Measurements from ENCODE around the gene MCOLN1. TPM values are rescaled to one million over a fixed set of nuclear protein-coding genes. Genes with fewer than 3 reads are reported as not detected.

The MCOLN1 gene
- total and polyA plus RNA-seq, 9 of the 15 experiments (the other 6 are each of a cell fraction or from before 2014, with no cell fraction given), result 0.25 to 15.4 (median 7.1) TPM

DNA sequence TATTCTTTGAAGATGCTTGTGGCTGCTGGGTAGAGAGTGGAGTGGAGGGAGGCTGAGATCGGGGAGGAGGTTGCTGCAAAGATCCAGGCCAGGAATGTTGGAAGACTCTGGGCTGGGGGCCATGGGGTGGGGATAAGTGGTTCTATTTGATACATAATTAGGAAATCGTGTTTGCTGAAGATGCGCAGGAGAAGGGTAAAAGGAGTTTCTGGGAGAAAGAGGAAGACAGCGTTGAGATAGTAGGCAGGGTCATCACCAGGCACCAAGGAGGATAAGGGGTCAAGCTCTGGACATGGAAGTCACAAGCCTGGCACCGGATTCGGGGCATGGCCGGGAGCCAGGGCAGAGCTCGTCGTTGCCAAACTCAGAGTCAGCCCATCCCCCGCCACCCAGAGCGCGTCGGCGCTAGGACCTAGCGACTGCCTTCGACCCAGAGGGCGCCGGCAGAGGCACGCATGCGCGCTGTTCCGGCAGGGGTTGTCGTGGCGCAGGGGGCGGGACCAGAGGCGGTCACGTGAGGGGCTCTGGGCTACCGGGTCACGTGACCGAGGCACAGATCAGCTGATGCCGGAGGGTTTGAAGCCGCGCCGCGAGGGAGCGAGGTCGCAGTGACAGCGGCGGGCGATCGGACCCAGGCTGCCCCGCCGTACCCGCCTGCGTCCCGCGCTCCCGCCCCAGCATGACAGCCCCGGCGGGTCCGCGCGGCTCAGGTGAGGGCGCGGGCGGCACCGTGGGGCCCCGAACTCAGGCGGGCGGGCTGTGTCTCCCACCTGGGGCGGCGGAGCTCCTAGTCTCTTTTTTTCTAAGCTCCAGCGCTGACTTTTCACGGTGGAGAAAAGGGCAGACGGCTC lies at the start of gene MCOLN1 (continued):
- TF ChIP-seq ZBTB1 (CRISPR knock-in tag; IDR thresholded peaks at IDR 0.05; ENCODE audit: borderline replicate concordance, low read depth) (no peak), WHSC1 (IDR thresholded peaks at IDR 0.05; ENCODE audit: low read length) (no peak), ZNF263 (CRISPR knock-in tag; IDR thresholded peaks at IDR 0.05; ENCODE audit: borderline replicate concordance) (peak; percentile 63; the same call in 1 of the 2 replicates), ZNF324 (CRISPR knock-in tag; IDR thresholded peaks at IDR 0.05) (0 out of 2 replicates have a peak, but pooled peaks have one; percentile 9), SMAD1 (IDR thresholded peaks at IDR 0.05; ENCODE audit: low read depth, low read length, partially characterized antibody) (no peak), ATF7 (IDR thresholded peaks at IDR 0.05) (peak; percentile 83), GABPA (tag; conservative IDR thresholded peaks at IDR 0.05; ENCODE audit: low read depth) (no peak), GTF2A2 (tag; IDR thresholded peaks at IDR 0.05) (no peak), ATF1 (CRISPR knock-in tag; IDR thresholded peaks at IDR 0.05) (no peak), ATF1 (tag; IDR thresholded peaks at IDR 0.05) (peak; percentile 79), ZNF507 (tag; conservative IDR thresholded peaks at IDR 0.05) (no peak), HMG20A (CRISPR knock-in tag; conservative IDR thresholded peaks at IDR 0.05) (no peak), ZFP1 (CRISPR knock-in tag; IDR thresholded peaks at IDR 0.05) (no peak), ZNF584 (CRISPR knock-in tag; IDR thresholded peaks at IDR 0.05; ENCODE audit: low read depth) (no peak), MCM2 (IDR thresholded peaks at IDR 0.05; ENCODE audit: low read depth) (no peak), EGR1 (conservative IDR thresholded peaks at IDR 0.05) (peak; percentile 69), SREBF1 (IDR thresholded peaks at IDR 0.05; ENCODE audit: borderline replicate concordance, low read depth, low read length) (peak; percentile 92), ZFP30 (CRISPR knock-in tag; IDR thresholded peaks at IDR 0.05; ENCODE audit: borderline replicate concordance) (no peak), FOXP1 (CRISPR knock-in tag; IDR thresholded peaks at IDR 0.05) (peak; percentile 75; the same call in 1 of the 2 replicates), MECOM (CRISPR knock-in tag; IDR thresholded peaks at IDR 0.05) (no peak), RBM25 (IDR thresholded peaks at IDR 0.05; ENCODE audit: low read depth, low read length, severe bottlenecking) (no peak), CBFB (CRISPR knock-in tag; IDR thresholded peaks at IDR 0.05) (peak; percentile 73; the same call in 1 of the 2 replicates), CCNT2 (IDR thresholded peaks at IDR 0.05; ENCODE audit: borderline replicate concordance, extremely low read depth, insufficient read length, low read depth, low read length) (peak; percentile 94), NFE2 (IDR thresholded peaks at IDR 0.05; ENCODE audit: low read depth) (no peak), MCM3 (IDR thresholded peaks at IDR 0.05) (no peak), PHB2 (IDR thresholded peaks at IDR 0.05; ENCODE audit: low read depth) (no peak)
- TF ChIP-seq, protein P1, sequence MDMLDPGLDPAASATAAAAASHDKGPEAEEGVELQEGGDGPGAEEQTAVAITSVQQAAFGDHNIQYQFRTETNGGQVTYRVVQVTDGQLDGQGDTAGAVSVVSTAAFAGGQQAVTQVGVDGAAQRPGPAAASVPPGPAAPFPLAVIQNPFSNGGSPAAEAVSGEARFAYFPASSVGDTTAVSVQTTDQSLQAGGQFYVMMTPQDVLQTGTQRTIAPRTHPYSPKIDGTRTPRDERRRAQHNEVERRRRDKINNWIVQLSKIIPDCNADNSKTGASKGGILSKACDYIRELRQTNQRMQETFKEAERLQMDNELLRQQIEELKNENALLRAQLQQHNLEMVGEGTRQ (CRISPR knock-in tag; IDR thresholded peaks at IDR 0.05), result peak; percentile 100
- TF ChIP-seq, protein P2, sequence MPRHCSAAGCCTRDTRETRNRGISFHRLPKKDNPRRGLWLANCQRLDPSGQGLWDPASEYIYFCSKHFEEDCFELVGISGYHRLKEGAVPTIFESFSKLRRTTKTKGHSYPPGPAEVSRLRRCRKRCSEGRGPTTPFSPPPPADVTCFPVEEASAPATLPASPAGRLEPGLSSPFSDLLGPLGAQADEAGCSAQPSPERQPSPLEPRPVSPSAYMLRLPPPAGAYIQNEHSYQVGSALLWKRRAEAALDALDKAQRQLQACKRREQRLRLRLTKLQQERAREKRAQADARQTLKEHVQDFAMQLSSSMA (CRISPR knock-in tag; IDR thresholded peaks at IDR 0.05), result peak; percentile 88
- TF ChIP-seq, protein P3, sequence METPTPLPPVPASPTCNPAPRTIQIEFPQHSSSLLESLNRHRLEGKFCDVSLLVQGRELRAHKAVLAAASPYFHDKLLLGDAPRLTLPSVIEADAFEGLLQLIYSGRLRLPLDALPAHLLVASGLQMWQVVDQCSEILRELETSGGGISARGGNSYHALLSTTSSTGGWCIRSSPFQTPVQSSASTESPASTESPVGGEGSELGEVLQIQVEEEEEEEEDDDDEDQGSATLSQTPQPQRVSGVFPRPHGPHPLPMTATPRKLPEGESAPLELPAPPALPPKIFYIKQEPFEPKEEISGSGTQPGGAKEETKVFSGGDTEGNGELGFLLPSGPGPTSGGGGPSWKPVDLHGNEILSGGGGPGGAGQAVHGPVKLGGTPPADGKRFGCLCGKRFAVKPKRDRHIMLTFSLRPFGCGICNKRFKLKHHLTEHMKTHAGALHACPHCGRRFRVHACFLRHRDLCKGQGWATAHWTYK (CRISPR knock-in tag; IDR thresholded peaks at IDR 0.05), result no peak; the same call in 1 of the 2 replicates

Data from K562 (cell line).